KMS-11 (cell line): ENCODE data around the gene ANO3.

Experiments
- H2AFZ ChIP-seq: fragments of 200-600 bp; sonication (generic); 2 replicates; pipeline ENCODE4 v1.6.1; 2016; ENCODE audit warnings: antibody characterized with exemption, mixed run types, low read depth
- H3K27ac ChIP-seq: fragments of 200-600 bp; sonication (generic); 2 replicates; pipeline ENCODE4 v1.6.1; 2016; ENCODE audit warnings: mild to moderate bottlenecking, mixed run types
- H3K27me3 ChIP-seq: fragments of 200-600 bp; sonication (generic); 2 replicates; pipeline ENCODE4 v1.6.1; 2017; ENCODE audit warnings: mild to moderate bottlenecking, low read depth, mixed run types, moderate library complexity; ENCODE audit not compliant: insufficient read depth
- H3K36me3 ChIP-seq: fragments of 200-600 bp; sonication (generic); 2 replicates; pipeline ENCODE4 v1.6.1; 2017; ENCODE audit warnings: mild to moderate bottlenecking, mixed run types; ENCODE audit not compliant: insufficient read depth
- H3K4me1 ChIP-seq: fragments of 200-600 bp; sonication (generic); 2 replicates; pipeline ENCODE4 v1.6.1; 2016; ENCODE audit warnings: mild to moderate bottlenecking, low read depth, mixed run types; ENCODE audit not compliant: poor library complexity, severe bottlenecking
- H3K4me2 ChIP-seq: fragments of 200-600 bp; sonication (generic); 2 replicates; pipeline ENCODE4 v1.7.0; 2016; ENCODE audit warnings: mild to moderate bottlenecking, mixed run types
- H3K4me3 ChIP-seq: fragments of 200-600 bp; sonication (generic); IDR thresholded peaks from 2 replicates; pipeline ENCODE4 v1.6.1; 2017; ENCODE audit warnings: low read depth, low read length, mixed read lengths; ENCODE audit not compliant: insufficient read depth
- H3K79me2 ChIP-seq: fragments of 200-600 bp; sonication (generic); 2 replicates; pipeline ENCODE4 v1.6.1; 2016; ENCODE audit warnings: low read depth, mixed run types; ENCODE audit not compliant: insufficient read depth
- H3K9ac ChIP-seq: fragments of 200-600 bp; sonication (generic); 2 replicates; pipeline ENCODE4 v1.6.1; 2016; ENCODE audit warnings: mild to moderate bottlenecking, mixed run types
- H4K20me1 ChIP-seq: fragments of 200-600 bp; sonication (generic); 2 replicates; pipeline ENCODE4 v1.6.1; 2016; ENCODE audit warnings: mild to moderate bottlenecking, mixed run types; ENCODE audit not compliant: insufficient read depth
- CTCF ChIP-seq: fragments of 200-600 bp; sonication (generic); conservative IDR thresholded peaks from 2 replicates; pipeline ENCODE4 v1.6.1; 2017; ENCODE audit warnings: low read depth, mild to moderate bottlenecking, antibody characterized with exemption, low read length, moderate library complexity, mixed read lengths

The ANO3 gene

DNA sequence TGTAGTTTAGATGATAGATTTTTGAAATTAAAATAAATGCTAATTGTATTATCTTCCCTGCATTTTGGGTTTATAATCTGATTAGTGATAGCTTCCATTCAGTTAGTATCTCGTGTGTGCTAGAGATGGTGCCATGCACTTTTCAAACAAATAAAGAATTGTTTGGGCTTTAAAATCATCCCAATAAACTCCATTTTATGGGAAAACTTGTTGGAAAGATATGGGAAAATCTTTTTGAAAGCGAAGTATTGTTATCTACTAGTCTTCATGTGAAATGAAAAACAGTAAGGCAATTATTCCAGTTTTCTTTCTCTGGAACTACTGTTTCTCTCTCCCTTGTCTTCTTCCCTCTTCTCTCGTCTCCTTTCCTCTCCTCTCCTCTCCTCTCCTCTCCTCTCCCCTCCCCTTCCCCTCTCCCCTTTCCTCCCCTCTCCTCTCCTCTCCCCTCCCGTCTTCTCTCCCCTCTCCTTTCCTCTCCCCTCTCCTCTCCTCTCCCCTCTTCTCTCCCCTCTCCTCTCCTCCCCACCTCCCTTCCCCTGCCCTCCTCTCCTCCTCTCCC is 268.0 kb downstream of the ANO3 start:
- TF ChIP-seq CTCF: no peak
- H3K4me1 ChIP-seq: no peaks in the 10 kb centered on the region
- H3K4me3 ChIP-seq: no peak overlapping the region

DNA sequence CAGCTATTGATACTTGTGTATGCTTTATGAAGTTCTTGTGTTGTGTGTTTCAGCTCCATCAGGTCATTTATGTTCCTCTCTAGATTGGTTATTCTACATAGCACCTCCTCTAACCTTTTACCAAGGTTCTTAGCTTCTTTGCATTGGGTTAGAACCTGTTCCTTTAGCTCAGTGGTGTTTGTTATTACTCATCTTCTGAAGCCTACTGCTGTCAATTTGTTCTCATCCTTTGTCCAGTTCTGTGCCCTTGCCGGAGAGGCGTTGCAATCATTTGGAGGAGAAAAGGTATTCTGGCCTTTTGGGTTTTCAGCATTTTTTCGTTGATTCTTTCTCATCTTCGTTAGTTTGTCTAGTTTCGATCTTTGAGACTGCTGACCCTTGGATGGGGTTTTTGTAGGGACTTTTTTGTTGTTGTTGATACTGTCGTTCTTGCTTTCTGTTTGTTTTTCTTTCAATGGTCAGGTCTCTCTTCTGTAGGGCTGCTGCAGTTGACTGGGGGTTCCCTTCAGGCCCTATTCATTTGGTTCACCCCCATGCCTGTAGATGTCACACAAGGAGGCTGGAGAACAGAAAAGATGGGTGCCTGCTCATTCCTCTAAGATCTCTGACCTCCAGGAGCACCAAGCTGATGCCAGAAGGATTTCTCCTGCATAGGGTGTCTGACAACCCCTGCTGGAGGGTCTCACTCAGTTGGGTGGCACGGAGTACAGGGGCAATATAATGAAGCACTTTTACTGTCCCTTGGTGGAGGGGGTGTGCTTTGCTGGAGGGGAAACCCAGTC is 276.0 kb downstream of the ANO3 start:
- Histone ChIP-seq H3K27ac (no peak overlapping the region), H3K27me3 (no peaks in the 10 kb centered on the region), H3K4me3 (no peak overlapping the region), H3K9ac (no peak overlapping the region), H2AFZ (no peak overlapping the region), H3K4me1 (no peaks in the 10 kb centered on the region), H4K20me1 (no peaks in the 10 kb centered on the region), H3K36me3 (no peaks in the 10 kb centered on the region), H3K79me2 (no peaks in the 10 kb centered on the region), H3K4me2 (no peak overlapping the region)
- TF ChIP-seq CTCF: no peak

More for the DNA sequence above, 268.0 kb downstream of the ANO3 start:
- no peaks in the 10 kb centered on the region for H3K27me3 ChIP-seq
- H2AFZ ChIP-seq: no peak overlapping the region
- H3K4me2 ChIP-seq: no peak overlapping the region
- no peak overlapping the region for H3K27ac ChIP-seq
- no peaks in the 10 kb centered on the region for H3K36me3 ChIP-seq
- no peaks in the 10 kb centered on the region for H3K79me2 ChIP-seq
- H4K20me1 ChIP-seq: no peaks in the 10 kb centered on the region
- H3K9ac ChIP-seq: no peak overlapping the region

- no peak overlapping the region for H3K4me3 ChIP-seq
- H3K27ac ChIP-seq: no peak overlapping the region
- H4K20me1 ChIP-seq: no peaks in the 10 kb centered on the region
- no peaks in the 10 kb centered on the region for H3K4me1 ChIP-seq
- no peak overlapping the region for H3K9ac ChIP-seq
- no peaks in the 10 kb centered on the region for H3K79me2 ChIP-seq
- no peak overlapping the region for H2AFZ ChIP-seq
- no peaks in the 10 kb centered on the region for H3K36me3 ChIP-seq
- no peak overlapping the region for H3K4me2 ChIP-seq
- H3K27me3 ChIP-seq: no peaks in the 10 kb centered on the region
- no peak for TF ChIP-seq CTCF
Observed at GRCh38 chr11:26608507-26609146, 276.7 kb downstream of the ANO3 start.

DNA sequence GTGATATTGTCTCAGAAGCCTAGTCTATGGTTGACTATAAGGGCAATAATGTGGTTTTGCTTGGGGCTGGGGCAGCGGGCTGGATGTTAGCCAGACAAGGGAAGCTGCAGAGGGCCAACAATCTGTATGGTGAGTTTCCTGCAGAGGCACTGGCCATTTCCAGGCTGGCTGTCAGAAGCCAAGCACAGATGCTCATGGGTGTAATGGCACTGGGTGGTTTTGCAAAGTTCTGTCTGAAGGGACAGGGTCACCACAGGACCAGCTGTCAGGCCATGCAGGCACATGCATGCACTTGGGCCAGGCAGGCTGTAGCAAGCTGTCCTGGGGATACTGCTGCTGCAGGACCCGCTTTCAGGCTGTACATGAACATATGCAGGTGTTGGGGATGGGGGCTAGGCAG is 281.8 kb downstream of the ANO3 start:
- no peaks in the 10 kb centered on the region for H4K20me1 ChIP-seq
- no peak overlapping the region for H2AFZ ChIP-seq
- no peak overlapping the region for H3K4me2 ChIP-seq
- no peaks in the 10 kb centered on the region for H3K4me1 ChIP-seq
- H3K9ac ChIP-seq: no peak overlapping the region
- H3K36me3 ChIP-seq: no peaks in the 10 kb centered on the region
- H3K27ac ChIP-seq: no peak overlapping the region
- H3K79me2 ChIP-seq: no peaks in the 10 kb centered on the region
- H3K27me3 ChIP-seq: no peaks in the 10 kb centered on the region
- H3K4me3 ChIP-seq: no peak overlapping the region
- TF ChIP-seq CTCF: no peak
